Heart right ventricle (tissue), 16 donors: Measurements from ENCODE around the gene TAF4. TPM values are rescaled to one million over a fixed set of nuclear protein-coding genes. Genes with fewer than 3 reads are reported as not detected.

Source experiments
- ATAC-seq, 8 donors: fragments of 200-7000 bp; cut with Tn5 transposase; one replicate each; pipeline ENCODE4 v1.9.1; 2020; ENCODE audit warnings: mild to moderate bottlenecking in 8 of 8, moderate library complexity in 8 of 8, moderate number of reproducible peaks in 1 of 8
- DNase-seq, 2 donors: peaks; one replicate each; pipeline ENCODE4 v3.0.0-alpha.2; 2020
- H3K27ac ChIP-seq, 10 donors: fragments of 200-600 bp; sonication (generic) in 2 of 10; one replicate each; pipeline versions ENCODE4 v1.5.0 to v1.8.0; 2020 to 2022; ENCODE audit warnings: mild to moderate bottlenecking in 3 of 10
- H3K27me3 ChIP-seq, 7 donors: fragments of 200-600 bp; one replicate each; pipeline ENCODE4 v1.8.0; 2021 to 2022; ENCODE audit warnings: mild to moderate bottlenecking in 2 of 7
- H3K36me3 ChIP-seq, 9 donors: fragments of 200-600 bp; sonication (generic) in 1 of 9; one replicate each; pipeline versions ENCODE4 v1.5.0 to v1.8.0; 2020 to 2022; ENCODE audit warnings: mild to moderate bottlenecking in 2 of 9
- H3K4me1 ChIP-seq, 9 donors: fragments of 200-600 bp; sonication (generic) in 1 of 9; one replicate each; pipeline versions ENCODE4 v1.5.0 to v1.8.0; 2020 to 2022; ENCODE audit warnings: mild to moderate bottlenecking in 4 of 9
- H3K4me3 ChIP-seq, 10 donors: fragments of 200-600 bp; sonication (generic) in 2 of 10; one replicate each; pipeline versions ENCODE4 v1.5.0 to v1.8.0; 2020 to 2022; ENCODE audit warnings: mild to moderate bottlenecking in 7 of 10, moderate library complexity in 2 of 10
- H3K9me3 ChIP-seq, 11 donors: fragments of 200-600 bp in 10 of 11; sonication (generic) in 2 of 11; one replicate each; pipeline versions ENCODE4 v1.5.0 to v1.8.0; 2013 to 2022; ENCODE audit warnings: mild to moderate bottlenecking in 2 of 11, control low read depth in 1 of 11, moderate library complexity in 1 of 11
- WGBS, 2 donors: extraction: QIAGEN DNeasy Blood & Tissue Kit; methylation state at CpG; one replicate each; pipeline ENCODE4 v1.1.7; 2013; ENCODE audit warnings: inconsistent platforms in 1 of 2; 5-methylcytosine and 5-hydroxymethylcytosine counted together
- intact Hi-C, 10 donors: fragments of 100-400 bp; cut with DNase I; formaldehyde crosslinking; loops; one replicate each; pipeline versions ENCODE4 v1.11.1 to v1.14.2; 2022
- polyA plus RNA-seq, 2 donors: library from polyadenylated mRNA; stranded (reverse); fragments of 200-250 nt; gene quantifications; one replicate each; pipeline ENCODE4 v1.2.3, GENCODE V29; 2013
- total RNA-seq, 10 donors: library from RNA; stranded (reverse); fragmentation: NEBNext Ultra II Directional in 3 of 10; extraction: Animal tissue kit (Norgen Biotek cat#: 25700) in 3 of 10; gene quantifications; one replicate each; pipeline versions ENCODE4 v1.2.1 to v1.2.4, GENCODE V29; 2021 to 2023
- TF ChIP-seq, protein P1 (sequence below), 9 donors: fragments of 200-600 bp; sonication (generic) in 2 of 9; IDR thresholded peaks; one replicate each; pipeline versions ENCODE4 v1.5.0 to v1.8.0; 2021 to 2022; ENCODE audit warnings: antibody characterized with exemption in 9 of 9, mild to moderate bottlenecking in 5 of 9, moderate library complexity in 1 of 9
- donor health status: Arrhythmogenic right ventricular cardiomyopathy.
- donor health status: ischemic (EF 13 %, LVEDD 7.1; RV severe dilation, severe dysfunction).
- donor health status: healthy with polysubstance abuse.
- donor health status: DM: no; HTN: yes; CAD: no.
- donor health status: DM: no; HTN: no; CAD: no.
- donor health status: ischemic (EF 25% LVEDD 6.9; RV normal size, moderate dysfunction).
- donor health status: ischemic (EF 25% LVEDD 5.7; RV mildly dilated, moderate dysfunction).
- donor health status: healthy.
- donor health status: DM: yes; HTN: yes; CAD: no.
- donor health status: Ischemic cardiomyopathy.
- donor health status: ischemic (EF 35%, LVEDD 5.7; RV mildly dilated, moderate dysfunction).
- donor health status: nonischemic (EF 11% LVEDD 7.7; RV severe dilation, severe dysfunction).
- donor health status: DM: yes; HTN: yes; CAD: no.
- donor health status: PGD.
- donor health status: ischemic (EF 29% LVEDD 5.4; RV normal size, mild dysfunction).
- donor health status: nonischemic (EF 23%, LVEDD 6.1; RV moderate dilation, normal function).

The TAF4 gene
- total and polyA plus RNA-seq, 12 donors: 3.7 to 14.8 (median 11.0) TPM

GRCh38 chr20:62031462-62032092, 34.1 kb downstream of the TAF4 start:
- DNase-seq: peak in 1 of 2 donors; percentile 4
- H3K4me1 ChIP-seq: peaks cover 6 to 39% (median 24%) of the 10 kb centered on the region in 9 donors
- H3K9me3 ChIP-seq: peaks cover 0 to 5% (median 0%) of the 10 kb centered on the region in 11 donors
- intact Hi-C loops: no loop called here
- H3K4me3 ChIP-seq: no peak overlapping the region
- H3K36me3 ChIP-seq: no peaks in the 10 kb centered on the region
- WGBS, 2 donors: 84 to 86% methylated on average over 15 of the region's 15 CpGs
- TF ChIP-seq, protein P1, sequence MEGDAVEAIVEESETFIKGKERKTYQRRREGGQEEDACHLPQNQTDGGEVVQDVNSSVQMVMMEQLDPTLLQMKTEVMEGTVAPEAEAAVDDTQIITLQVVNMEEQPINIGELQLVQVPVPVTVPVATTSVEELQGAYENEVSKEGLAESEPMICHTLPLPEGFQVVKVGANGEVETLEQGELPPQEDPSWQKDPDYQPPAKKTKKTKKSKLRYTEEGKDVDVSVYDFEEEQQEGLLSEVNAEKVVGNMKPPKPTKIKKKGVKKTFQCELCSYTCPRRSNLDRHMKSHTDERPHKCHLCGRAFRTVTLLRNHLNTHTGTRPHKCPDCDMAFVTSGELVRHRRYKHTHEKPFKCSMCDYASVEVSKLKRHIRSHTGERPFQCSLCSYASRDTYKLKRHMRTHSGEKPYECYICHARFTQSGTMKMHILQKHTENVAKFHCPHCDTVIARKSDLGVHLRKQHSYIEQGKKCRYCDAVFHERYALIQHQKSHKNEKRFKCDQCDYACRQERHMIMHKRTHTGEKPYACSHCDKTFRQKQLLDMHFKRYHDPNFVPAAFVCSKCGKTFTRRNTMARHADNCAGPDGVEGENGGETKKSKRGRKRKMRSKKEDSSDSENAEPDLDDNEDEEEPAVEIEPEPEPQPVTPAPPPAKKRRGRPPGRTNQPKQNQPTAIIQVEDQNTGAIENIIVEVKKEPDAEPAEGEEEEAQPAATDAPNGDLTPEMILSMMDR (IDR thresholded peaks at IDR 0.05): no peak
- no peak for ATAC-seq
- no peaks in the 10 kb centered on the region for H3K27me3 ChIP-seq
- H3K27ac ChIP-seq: peak overlapping the region in 1 of 10 donors; percentile 26

- Histone ChIP-seq H3K4me1 (peaks cover 11 to 46% (median 31%) of the 10 kb centered on the region in 9 donors), H3K36me3 (no peaks in the 10 kb centered on the region), H3K9me3 (peaks cover 0 to 5% (median 0%) of the 10 kb centered on the region in 11 donors), H3K4me3 (no peak overlapping the region), H3K27ac (peak overlapping the region in 1 of 10 donors; percentile 26), H3K27me3 (no peaks in the 10 kb centered on the region)
- DNase-seq: peak in 1 of 2 donors; percentile 3
- WGBS, 2 donors: 82 to 85% methylated on average over 14 of the region's 14 CpGs
- ATAC-seq: no peak
- intact Hi-C loops: no loop called here
- TF ChIP-seq, protein P1 (IDR thresholded peaks at IDR 0.05): no peak
Measured at GRCh38 chr20:62030834-62031434, 34.7 kb downstream of the TAF4 start.

DNA sequence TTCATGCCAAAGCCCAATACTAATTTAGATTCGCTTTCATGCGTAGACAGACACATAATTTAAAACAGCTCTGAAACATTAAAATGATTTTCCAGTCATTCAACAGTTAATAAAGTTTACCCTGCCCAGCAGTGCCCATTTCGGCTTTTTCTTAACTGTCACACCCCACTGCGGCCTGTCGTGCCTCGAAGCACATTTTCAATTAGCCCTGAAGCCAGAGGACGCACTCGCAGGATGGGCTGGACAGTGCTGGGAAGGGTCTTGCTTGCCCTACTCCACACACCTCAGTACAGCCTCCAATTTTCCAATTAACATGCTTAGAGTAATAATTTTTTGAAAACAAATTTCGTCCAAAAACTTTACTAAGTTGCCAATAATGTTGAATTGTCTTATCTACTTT, 35.3 kb downstream of the TAF4 start:
- no peak for DNase-seq

DNA sequence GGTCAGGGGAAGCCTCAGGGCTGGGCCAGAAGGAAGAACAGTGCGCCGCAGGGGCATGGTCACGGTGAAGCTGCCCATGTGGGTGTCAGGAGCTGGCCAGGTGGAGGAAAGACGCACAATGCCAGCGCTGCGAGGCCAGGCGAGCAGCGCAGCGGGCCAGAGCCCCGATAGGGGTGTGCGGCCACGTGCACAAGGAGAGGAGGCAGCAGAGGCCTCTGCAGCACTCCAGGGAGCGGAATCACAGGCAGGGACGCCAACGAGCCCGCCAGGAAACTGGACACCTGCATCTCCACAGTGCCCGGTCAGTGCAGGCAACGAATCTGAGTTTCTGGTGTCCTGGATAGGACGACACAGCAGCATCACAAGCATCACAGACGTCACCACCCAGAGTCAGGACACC, 35.7 kb downstream of the TAF4 start:
- WGBS, 2 donors: 91 to 94% methylated on average over 20 of the region's 20 CpGs
- Histone ChIP-seq H3K4me1 (peaks cover 18 to 56% (median 41%) of the 10 kb centered on the region in 9 donors), H3K9me3 (peaks cover 0 to 2% (median 0%) of the 10 kb centered on the region in 11 donors), H3K36me3 (no peaks in the 10 kb centered on the region), H3K27ac (no peak overlapping the region), H3K27me3 (no peaks in the 10 kb centered on the region), H3K4me3 (no peak overlapping the region)
- DNase-seq (no peak), ATAC-seq (no peak)
- TF ChIP-seq, protein P1 (IDR thresholded peaks at IDR 0.05): no peak
- intact Hi-C loops: loop anchor here in 7 of 10 donors (5.0 to 10.0 kb wide), 6 partner anchors 32 to 355 kb away; partner anchors contain the start of gene RPS21 (in 1 of the 7)

More for the DNA sequence above, 35.3 kb downstream of the TAF4 start:
- no peaks in the 10 kb centered on the region for H3K27me3 ChIP-seq
- intact Hi-C loops: no loop called here
- no peak for ATAC-seq
- peaks cover 0 to 5% (median 0%) of the 10 kb centered on the region in 11 donors for H3K9me3 ChIP-seq
- H3K4me3 ChIP-seq: no peak overlapping the region
- peaks cover 14 to 51% (median 37%) of the 10 kb centered on the region in 9 donors for H3K4me1 ChIP-seq
- WGBS, 2 donors: 87 to 91% methylated on average over 9 of the region's 9 CpGs
- H3K27ac ChIP-seq: peak overlapping the region in 1 of 10 donors; percentile 20
- no peaks in the 10 kb centered on the region for H3K36me3 ChIP-seq
- TF ChIP-seq, protein P1 (IDR thresholded peaks at IDR 0.05): no peak
